Activated T-cell treated with anti-CD3 and anti-CD28 coated beads, Interleukin-2, amount 50 U/mL, for 72 hours (primary cell): ENCODE data around the gene HNRNPA1L2. TPM values are rescaled to one million over a fixed set of nuclear protein-coding genes. Genes with fewer than 3 reads are reported as not detected.
"Not testable (repeated sequence)": the region's sequence is repeated elsewhere in the genome, so short reads cannot be mapped to it uniquely, and the experiment has no call there.

Experiments
- ATAC-seq, 2 donors: fragments of 150-1000 bp; cut with Tn5 transposase; replicated peaks in 1 of 2; 2 replicates each; pipeline ENCODE4 v1.10.0; 2021; ENCODE audit warnings: moderate library complexity in 2 of 2, mild to moderate bottlenecking in 1 of 2
- DNase-seq, 2 donors: peaks; one replicate each; pipeline ENCODE4 v3.0.0; 2021 to 2022; ENCODE audit warnings: mixed read lengths in 1 of 2
- H3K27ac Mint-ChIP-seq: one replicate; pipeline ENCODE4 v1.8.0; 2022; ENCODE audit warnings: mild to moderate bottlenecking, moderate library complexity, mixed read lengths
- H3K27me3 Mint-ChIP-seq: one replicate; pipeline ENCODE4 v1.8.0; 2022; ENCODE audit warnings: low read depth, mixed read lengths
- H3K36me3 Mint-ChIP-seq, 2 donors: one replicate each; pipeline ENCODE4 v1.8.0; 2022; ENCODE audit warnings: mixed read lengths in 2 of 2, mild to moderate bottlenecking in 1 of 2; ENCODE audit not compliant: insufficient read depth in 2 of 2
- H3K4me1 Mint-ChIP-seq: one replicate; pipeline ENCODE4 v1.8.0; 2022; ENCODE audit warnings: low read depth, mixed read lengths
- H3K4me3 Mint-ChIP-seq, 2 donors: one replicate each; pipeline ENCODE4 v1.8.0; 2022; ENCODE audit warnings: mild to moderate bottlenecking in 2 of 2, mixed read lengths in 2 of 2, moderate library complexity in 2 of 2
- H3K9me3 Mint-ChIP-seq, 2 donors: one replicate each; pipeline ENCODE4 v1.8.0; 2022; ENCODE audit warnings: mixed read lengths in 2 of 2
- total RNA-seq, 2 donors: library from RNA; stranded (reverse); gene quantifications; one replicate each; pipeline ENCODE4 v1.2.3, GENCODE V29; 2022

Gene HNRNPA1L2
- total RNA-seq, 2 donors from 2014 or later, result 12.3 TPM

- DNase-seq, result no peak
These were observed 17.1 kb downstream of the HNRNPA1L2 start for GRCh38 chr13:52659340-52659739.

DNA sequence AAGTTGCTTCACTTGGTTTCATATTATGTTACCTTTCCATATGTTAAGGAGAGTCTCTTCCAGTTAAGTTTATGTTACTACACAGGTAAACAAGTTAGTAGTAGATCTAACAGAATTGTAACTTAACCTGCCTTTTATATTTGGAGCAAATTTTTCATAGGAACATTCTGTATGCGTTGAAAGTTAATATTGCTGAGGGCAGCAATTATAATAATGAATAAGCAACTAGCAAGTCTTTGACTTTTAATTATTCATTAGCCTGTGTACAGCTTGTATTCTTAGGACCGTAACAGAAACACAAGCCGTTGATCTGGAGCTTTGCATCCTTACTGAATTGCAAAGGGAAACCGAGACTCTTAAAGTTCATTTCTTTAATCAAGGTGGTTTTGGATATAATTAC lies 22.0 kb downstream of the HNRNPA1L2 start:
- DNase-seq (no peak), ATAC-seq (no peak)
- H3K36me3 Mint-ChIP-seq, result peaks cover 3 to 27% of the 10 kb centered on the region in 2 donors
- no peaks in the 10 kb centered on the region for H3K27me3 Mint-ChIP-seq
- H3K4me3 Mint-ChIP-seq, result no peak overlapping the region
- peak overlapping the region; percentile 70 for H3K27ac Mint-ChIP-seq
- H3K4me1 Mint-ChIP-seq, result peaks cover 28% of the 10 kb centered on the region
- H3K9me3 Mint-ChIP-seq, result no peaks in the 10 kb centered on the region

More at GRCh38 chr13:52659340-52659739, 17.1 kb downstream of the HNRNPA1L2 start:
- no peaks in the 10 kb centered on the region for H3K27me3 Mint-ChIP-seq
- peaks cover 10% of the 10 kb centered on the region for H3K4me1 Mint-ChIP-seq
- H3K27ac Mint-ChIP-seq, result no peak overlapping the region
- peaks cover 2 to 5% of the 10 kb centered on the region in 2 donors for H3K36me3 Mint-ChIP-seq
- ATAC-seq, result no peak
- H3K4me3 Mint-ChIP-seq, result peak overlapping the region in 1 of 2 donors; percentile 15
- H3K9me3 Mint-ChIP-seq, result no peaks in the 10 kb centered on the region

DNA sequence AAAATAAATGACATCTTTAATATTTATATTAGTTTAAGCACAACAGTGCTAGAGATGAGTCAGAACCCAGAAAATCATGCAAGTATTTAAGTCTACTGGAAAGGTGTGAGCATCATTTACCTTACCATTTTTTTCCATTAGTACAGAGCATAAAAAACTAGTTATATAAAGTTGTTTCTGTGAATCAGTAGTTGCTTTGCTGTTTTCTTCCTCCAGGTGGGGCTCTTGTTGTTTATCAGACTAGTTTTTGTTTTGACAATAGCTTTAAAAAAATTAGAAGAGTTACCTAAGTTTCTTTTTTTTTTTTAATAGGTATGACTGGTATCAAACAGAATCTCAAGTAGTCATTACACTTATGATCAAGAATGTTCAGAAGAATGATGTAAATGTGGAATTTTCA lies 23.1 kb downstream of the HNRNPA1L2 start:
- Mint-ChIP-seq H3K4me1 (peaks cover 23% of the 10 kb centered on the region), H3K4me3 (no peak overlapping the region), H3K27me3 (no peaks in the 10 kb centered on the region), H3K9me3 (no peaks in the 10 kb centered on the region), H3K36me3 (peaks cover 1 to 24% of the 10 kb centered on the region in 2 donors), H3K27ac (no peak overlapping the region)
- DNase-seq, result no peak
- peak; percentile 42 to 43 for ATAC-seq

- no peak overlapping the region for H3K4me3 Mint-ChIP-seq
- DNase-seq, result no peak
- no peak for ATAC-seq
- no peaks in the 10 kb centered on the region for H3K9me3 Mint-ChIP-seq
- peaks cover 14% of the 10 kb centered on the region for H3K4me1 Mint-ChIP-seq
- H3K27ac Mint-ChIP-seq, result no peak overlapping the region
- H3K27me3 Mint-ChIP-seq, result no peaks in the 10 kb centered on the region
- H3K36me3 Mint-ChIP-seq, result peaks cover 1 to 21% of the 10 kb centered on the region in 2 donors
These were observed 27.4 kb downstream of the HNRNPA1L2 start for GRCh38 chr13:52669677-52670076.

GRCh38 chr13:52670726-52671125 lies 28.5 kb downstream of the HNRNPA1L2 start:
- peaks cover 1 to 20% of the 10 kb centered on the region in 2 donors for H3K36me3 Mint-ChIP-seq
- H3K4me1 Mint-ChIP-seq, result peaks cover 10% of the 10 kb centered on the region

GRCh38 chr13:52673465-52673864 lies 31.2 kb downstream of the HNRNPA1L2 start:
- no peak overlapping the region for H3K27ac Mint-ChIP-seq
- no peak for DNase-seq
- H3K27me3 Mint-ChIP-seq, result no peaks in the 10 kb centered on the region
- no peaks in the 10 kb centered on the region for H3K4me1 Mint-ChIP-seq
- no peak for ATAC-seq
- H3K36me3 Mint-ChIP-seq, result peaks cover 0 to 15% of the 10 kb centered on the region in 2 donors
- H3K4me3 Mint-ChIP-seq, result no peak overlapping the region
- no peaks in the 10 kb centered on the region for H3K9me3 Mint-ChIP-seq

More at GRCh38 chr13:52670726-52671125, 28.5 kb downstream of the HNRNPA1L2 start:
- H3K27ac Mint-ChIP-seq, result no peak overlapping the region
- no peaks in the 10 kb centered on the region for H3K9me3 Mint-ChIP-seq
- no peak for ATAC-seq
- no peaks in the 10 kb centered on the region for H3K27me3 Mint-ChIP-seq
- H3K4me3 Mint-ChIP-seq, result no peak overlapping the region
- DNase-seq, result no peak

DNA sequence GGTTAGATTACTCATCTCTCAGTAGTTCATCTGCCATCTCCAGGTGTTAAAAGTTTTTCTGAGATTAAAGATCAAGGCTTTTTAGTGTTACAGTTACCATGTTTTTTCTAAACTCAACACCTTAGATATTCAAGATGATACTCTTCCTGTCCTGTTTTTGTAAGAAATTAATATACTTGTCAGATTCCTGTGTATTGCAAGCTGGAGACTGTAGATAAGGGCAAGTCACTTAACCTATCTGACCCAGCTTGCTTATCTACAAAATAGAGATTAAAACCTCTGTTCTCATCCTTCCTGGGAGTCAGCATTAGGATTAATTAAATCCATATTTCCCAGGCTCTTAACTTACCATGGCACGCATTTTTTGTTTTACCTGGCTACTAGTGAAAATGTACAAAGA lies 35.6 kb downstream of the HNRNPA1L2 start:
- no peak for DNase-seq
- no peak overlapping the region for H3K27ac Mint-ChIP-seq
- H3K4me1 Mint-ChIP-seq, result no peaks in the 10 kb centered on the region
- no peak overlapping the region for H3K4me3 Mint-ChIP-seq
- no peaks in the 10 kb centered on the region for H3K27me3 Mint-ChIP-seq
- H3K36me3 Mint-ChIP-seq, result peaks cover 0 to 12% of the 10 kb centered on the region in 2 donors
- no peaks in the 10 kb centered on the region for H3K9me3 Mint-ChIP-seq
- ATAC-seq, result no peak

- H3K9me3 Mint-ChIP-seq, DNase-seq, H3K27ac Mint-ChIP-seq, H3K27me3 Mint-ChIP-seq, H3K4me3 Mint-ChIP-seq, ATAC-seq, H3K4me1 Mint-ChIP-seq: not testable (repeated sequence)
- peaks cover 2 to 15% of the 10 kb centered on the region in 2 donors for H3K36me3 Mint-ChIP-seq
These were observed 43.6 kb downstream of the HNRNPA1L2 start for GRCh38 chr13:52685806-52686205.

DNA sequence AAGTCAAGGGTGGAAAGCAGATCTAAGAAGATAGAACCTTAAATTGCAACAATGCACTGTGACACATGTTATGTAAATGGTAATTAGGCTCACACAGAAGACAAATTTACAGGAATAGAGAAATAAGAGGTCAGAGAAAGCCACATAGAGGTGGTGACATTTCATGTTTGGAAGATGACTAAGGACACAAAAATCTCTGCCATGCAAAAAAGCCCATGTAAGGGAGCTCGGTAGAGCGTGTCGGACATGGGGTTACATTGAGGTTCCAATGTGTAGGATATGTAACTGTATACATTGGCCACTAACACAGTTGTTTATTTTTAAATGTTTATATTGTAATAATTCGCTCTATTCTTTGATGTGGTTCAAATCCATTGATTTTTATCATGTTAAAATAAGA lies 44.1 kb downstream of the HNRNPA1L2 start:
- H3K4me1 Mint-ChIP-seq, result no peaks in the 10 kb centered on the region
- peaks cover 2 to 15% of the 10 kb centered on the region in 2 donors for H3K36me3 Mint-ChIP-seq
- H3K27me3 Mint-ChIP-seq, result no peaks in the 10 kb centered on the region
- no peak for ATAC-seq
- no peak overlapping the region for H3K27ac Mint-ChIP-seq
- no peak overlapping the region for H3K4me3 Mint-ChIP-seq
- H3K9me3 Mint-ChIP-seq, result no peaks in the 10 kb centered on the region
- no peak for DNase-seq

Other genes with a start within 250 kb of the HNRNPA1L2 start
- gene THSD1, start 236.3 kb upstream of the HNRNPA1L2 start, total RNA-seq, result under 1 TPM; 0.35 to 0.48 TPM
- gene VPS36, start 191.8 kb upstream of the HNRNPA1L2 start, total RNA-seq, result 10 to 100 TPM; 38.8 to 40.2 TPM
- 10 to 100 TPM; 61.1 to 71.7 TPM for gene CKAP2, start 187.0 kb upstream of the HNRNPA1L2 start, total RNA-seq
- 10 to 100 TPM; 47.9 to 51.0 TPM for gene SUGT1, start 10.4 kb downstream of the HNRNPA1L2 start, total RNA-seq
- not detected for gene CNMD, start 97.4 kb downstream of the HNRNPA1L2 start, total RNA-seq
- gene PCDH8, start 206.2 kb downstream of the HNRNPA1L2 start, total RNA-seq, result not detected